Vagina (tissue), 2 donors: ENCODE results near the gene TDRKH.

Experiments
- POLR2A ChIP-seq, 2 donors: fragments of 450-650 bp; IDR thresholded peaks; one replicate each; pipeline ENCODE4 v1.6.1; 2017; ENCODE audit warnings: antibody characterized with exemption in 2 of 2, mild to moderate bottlenecking in 2 of 2, moderate library complexity in 2 of 2
- POLR2AphosphoS5 ChIP-seq, 2 donors: sonication (generic); formaldehyde crosslinking; IDR thresholded peaks; one replicate each; pipeline ENCODE4 v1.9.0; 2017; ENCODE audit warnings: antibody characterized with exemption in 2 of 2, mild to moderate bottlenecking in 2 of 2, low read depth in 1 of 2; ENCODE audit not compliant: insufficient read depth in 1 of 2

DNA sequence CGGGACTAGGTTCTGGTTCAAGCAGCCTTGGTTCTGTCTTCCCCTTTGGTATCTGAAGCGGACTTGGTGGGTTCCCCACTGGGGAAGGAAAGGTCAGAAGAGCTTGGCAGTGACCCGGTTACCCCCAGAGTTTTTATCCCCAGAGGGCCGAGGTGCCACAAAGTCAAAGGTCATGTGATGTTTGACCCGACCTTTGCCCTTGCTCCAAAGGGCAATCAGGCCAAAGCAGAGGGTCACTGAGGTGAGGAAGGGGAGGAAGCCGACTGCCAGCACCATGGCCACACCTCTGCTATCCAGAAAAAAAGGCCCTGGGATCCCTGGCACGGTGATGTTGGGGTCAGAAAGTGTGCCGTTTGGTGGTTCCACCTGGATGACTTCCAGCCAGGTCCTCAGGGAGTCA lies 10.5 kb upstream of the TDRKH start:
- TF ChIP-seq POLR2A (IDR thresholded peaks at IDR 0.05) (no peak), POLR2AphosphoS5 (IDR thresholded peaks at IDR 0.05; ENCODE audit: insufficient read depth in 1 of 2, low read depth in 1 of 2) (no peak)
